ENCODE measurements around the gene TJP3. TPM values are rescaled to one million over a fixed set of nuclear protein-coding genes. Genes with fewer than 3 reads are reported as not detected.
A peak's percentile ranks its signal among the peaks of the same experiment; 100 is the strongest.

TJP3 gene
- total RNA-seq, 2 donors from 2014 or later = 268 to 296 TPM

- no peaks in the 10 kb centered on the region for H3K4me1 ChIP-seq
- no peak overlapping the region for H3K27ac ChIP-seq
- no peaks in the 10 kb centered on the region for H3K36me3 ChIP-seq
- no peak overlapping the region for H3K9ac ChIP-seq (ENCODE audit: low read depth in 2 of 2, low read length in 2 of 2)
- no peaks in the 10 kb centered on the region for H3K9me3 ChIP-seq
- intact Hi-C loops (cut with DNase I) = loop anchor here (10.0 kb wide), 1 partner anchor 47 kb away; no protein-coding TSS in a partner anchor
- H3K27me3 ChIP-seq = no peaks in the 10 kb centered on the region
- no peak for TF ChIP-seq CTCF (IDR thresholded peaks at IDR 0.05)
- no peak overlapping the region for H3K4me3 ChIP-seq
- DNase-seq = no peak
Measured at GRCh38 chr19:3768015-3768747, 60.0 kb downstream of the TJP3 start.

GRCh38 chr19:3768748-3769099 is 60.5 kb downstream of the TJP3 start:
- Histone ChIP-seq H3K9me3 (no peaks in the 10 kb centered on the region), H3K27ac (no peak overlapping the region), H3K4me3 (no peak overlapping the region), H3K27me3 (no peaks in the 10 kb centered on the region), H3K9ac (ENCODE audit: low read depth in 2 of 2, low read length in 2 of 2) (no peak overlapping the region), H3K4me1 (no peaks in the 10 kb centered on the region), H3K36me3 (no peaks in the 10 kb centered on the region)
- intact Hi-C loops (cut with DNase I) = loop anchor here (10.0 kb wide), 1 partner anchor 46 kb away; no protein-coding TSS in a partner anchor
- TF ChIP-seq CTCF (IDR thresholded peaks at IDR 0.05) = no peak
- no peak for DNase-seq

- Histone ChIP-seq H3K9me3 (no peaks in the 10 kb centered on the region), H3K4me1 (no peaks in the 10 kb centered on the region), H3K4me3 (no peak overlapping the region), H3K36me3 (no peaks in the 10 kb centered on the region), H3K27ac (no peak overlapping the region), H3K9ac (ENCODE audit: low read depth in 2 of 2, low read length in 2 of 2) (peak overlapping the region in 1 of 2 donors; percentile 12), H3K27me3 (no peaks in the 10 kb centered on the region)
- TF ChIP-seq CTCF (IDR thresholded peaks at IDR 0.05) = no peak
- DNase-seq = no peak
- intact Hi-C loops (cut with DNase I) = loop anchor here (10.0 kb wide), 1 partner anchor 45 kb away; no protein-coding TSS in a partner anchor
Measured at GRCh38 chr19:3769494-3769893, 61.3 kb downstream of the TJP3 start.

- DNase-seq = no peak
- Histone ChIP-seq H3K36me3 (no peaks in the 10 kb centered on the region), H3K9ac (ENCODE audit: low read depth in 2 of 2, low read length in 2 of 2) (no peak overlapping the region)
Measured at GRCh38 chr19:3770136-3770999, 62.2 kb downstream of the TJP3 start.

More at GRCh38 chr19:3770136-3770999, 62.2 kb downstream of the TJP3 start:
- H3K27ac ChIP-seq = no peak overlapping the region
- intact Hi-C loops (cut with DNase I) = no loop called here
- no peak overlapping the region for H3K4me3 ChIP-seq
- no peaks in the 10 kb centered on the region for H3K9me3 ChIP-seq
- no peak for TF ChIP-seq CTCF (IDR thresholded peaks at IDR 0.05)
- no peaks in the 10 kb centered on the region for H3K27me3 ChIP-seq
- no peaks in the 10 kb centered on the region for H3K4me1 ChIP-seq

Data from colonic mucosa (tissue), 4 donors.